HepG2 (cell line): ENCODE measurements around the gene MAST1. TPM values are rescaled to one million over a fixed set of nuclear protein-coding genes. Genes with fewer than 3 reads are reported as not detected.

Experiments
- ARID3A ChIP-seq: IDR thresholded peaks from 2 replicates; pipeline ENCODE4 v1.6.1; 2012; ENCODE audit warnings: low read depth, low read length, improper control_type of control experiment
- CBFB ChIP-seq: sonication (generic); formaldehyde crosslinking; IDR thresholded peaks from 2 replicates; pipeline ENCODE4 v1.4.0; 2020; ENCODE audit warnings: missing genetic modification reagents
- FOXA3 ChIP-seq: IDR thresholded peaks from 2 replicates; pipeline ENCODE4 v1.6.1; 2016; ENCODE audit warnings: missing genetic modification reagents, missing compliant biosample characterization
- GABPB1 ChIP-seq: IDR thresholded peaks from 2 replicates; pipeline ENCODE4 v1.6.1; 2016; ENCODE audit warnings: mild to moderate bottlenecking, missing genetic modification reagents, moderate library complexity, missing compliant biosample characterization
- GATAD1 ChIP-seq: IDR thresholded peaks from 2 replicates; pipeline ENCODE4 v1.6.1; 2016; ENCODE audit warnings: missing genetic modification reagents, missing compliant biosample characterization
- KLF11 ChIP-seq: IDR thresholded peaks from 2 replicates; pipeline ENCODE4 v1.6.1; 2016; ENCODE audit warnings: missing compliant biosample characterization
- MAFK ChIP-seq, 2 experiments: IDR thresholded peaks in 1 of 2; conservative IDR thresholded peaks in 1 of 2; 2 replicates each; pipeline ENCODE4 v1.6.1; 2011; ENCODE audit warnings: improper control_type of control experiment in 2 of 2, low read length in 2 of 2
- NR0B2 ChIP-seq: sonication (generic); formaldehyde crosslinking; IDR thresholded peaks from 2 replicates; pipeline ENCODE4 v1.4.0; 2020; ENCODE audit warnings: mild to moderate bottlenecking, missing genetic modification reagents
- PBX2 ChIP-seq: IDR thresholded peaks from 2 replicates; pipeline ENCODE4 v1.6.1; 2016; ENCODE audit warnings: control low read depth
- POLR2A ChIP-seq, 2 experiments: IDR thresholded peaks; 2 replicates each; pipeline ENCODE4 v1.6.1; 2011; ENCODE audit warnings: low read depth in 2 of 2, low read length in 2 of 2, mild to moderate bottlenecking in 1 of 2, moderate library complexity in 1 of 2; ENCODE audit not compliant: insufficient read depth in 1 of 2
- RBAK ChIP-seq: sonication (generic); formaldehyde crosslinking; IDR thresholded peaks from 2 replicates; pipeline ENCODE4 v1.5.1; 2020; ENCODE audit warnings: mild to moderate bottlenecking, missing genetic modification reagents
- SNAPC4 ChIP-seq: sonication (generic); formaldehyde crosslinking; IDR thresholded peaks from 2 replicates; pipeline ENCODE4 v1.4.0; 2020; ENCODE audit warnings: mild to moderate bottlenecking, missing genetic modification reagents
- TERF1 ChIP-seq: sonication (generic); formaldehyde crosslinking; IDR thresholded peaks from 2 replicates; pipeline ENCODE4 v1.8.0; 2022; ENCODE audit warnings: mild to moderate bottlenecking, missing genetic modification reagents, moderate library complexity
- TP53 ChIP-seq: sonication (generic); formaldehyde crosslinking; conservative IDR thresholded peaks from 2 replicates; pipeline ENCODE4 v1.4.0; 2020; ENCODE audit warnings: missing genetic modification reagents
- ZBTB34 ChIP-seq: sonication (generic); formaldehyde crosslinking; IDR thresholded peaks from 2 replicates; pipeline ENCODE4 v1.8.0; 2022; ENCODE audit warnings: mild to moderate bottlenecking, missing genetic modification reagents
- ZC3H4 ChIP-seq: sonication (generic); formaldehyde crosslinking; IDR thresholded peaks from 2 replicates; pipeline ENCODE4 v1.4.0; 2020; ENCODE audit warnings: missing genetic modification reagents, borderline replicate concordance
- ZNF264 ChIP-seq: sonication (generic); formaldehyde crosslinking; IDR thresholded peaks from 2 replicates; pipeline ENCODE4 v1.4.0; 2020; ENCODE audit warnings: missing genetic modification reagents
- ZNF546 ChIP-seq: sonication (generic); formaldehyde crosslinking; conservative IDR thresholded peaks from 2 replicates; pipeline ENCODE4 v1.8.1; 2023; ENCODE audit warnings: mild to moderate bottlenecking, missing genetic modification reagents
- ZSCAN29 ChIP-seq: sonication (generic); formaldehyde crosslinking; conservative IDR thresholded peaks from 2 replicates; pipeline ENCODE4 v1.4.0; 2020; ENCODE audit warnings: mild to moderate bottlenecking, missing genetic modification reagents
- polyA plus RNA-seq, 8 experiments: library from polyadenylated mRNA; depleted of rRNA in 3 of 8; stranded (reverse) in 7 of 8; unstranded in 1 of 8; fragments of >200 nt; fragmentation: Illumina TruSeq in 4 of 8; extraction: Trizol in 4 of 8; gene quantifications; 2 replicates each; pipeline versions ENCODE4 v1.2.1 to v1.2.3, GENCODE V29; 2011 to 2016; ENCODE audit warnings: low read depth in 4 of 8, missing spikeins in 1 of 8, mixed read lengths in 1 of 8; ENCODE audit not compliant: insufficient read depth in 1 of 8
- total RNA-seq, 5 experiments: library from RNA; depleted of rRNA; stranded (reverse); fragments of >200 nt; fragmentation: Illumina TruSeq; extraction: Trizol; gene quantifications; 2 replicates each; pipeline ENCODE4 v1.2.3, GENCODE V29; 2016; ENCODE audit warnings: low read depth in 1 of 5

The MAST1 gene
- total and polyA plus RNA-seq, 2 of the 13 experiments (the other 11 are each of a cell fraction or from before 2014, with no cell fraction given), result 0.73 to 4.7 TPM

GRCh38 chr19:12801466-12802266 lies 36.6 kb upstream of the MAST1 start, which contains the start of the genes PRDX2 and THSD8 (continued):
- TF ChIP-seq ZNF264 (CRISPR knock-in tag) (no peak), ZSCAN29 (CRISPR knock-in tag) (peak; percentile 86), CBFB (CRISPR knock-in tag) (peak; percentile 88), POLR2A (IDR thresholded peaks at IDR 0.05; ENCODE audit: insufficient read depth in 1 of 2, low read depth in 2 of 2, low read length in 2 of 2) (peak; percentile 98 to 100), TP53 (CRISPR knock-in tag) (no peak), GABPB1 (CRISPR knock-in tag) (peak; percentile 84), NR0B2 (no peak; the same call in 1 of the 2 replicates), MAFK (conservative IDR thresholded peaks at IDR 0.05 in 1 of 2, IDR thresholded peaks at IDR 0.05 in 1 of 2; ENCODE audit: low read length in 2 of 2) (no peak), FOXA3 (CRISPR knock-in tag) (peak; percentile 52), ZNF546 (CRISPR knock-in tag) (no peak; the same call in 1 of the 2 replicates), GATAD1 (CRISPR knock-in tag) (peak; percentile 72), TERF1 (CRISPR knock-in tag) (no peak), SNAPC4 (CRISPR knock-in tag) (no peak; the same call in 1 of the 2 replicates), ARID3A (no peak), ZBTB34 (CRISPR knock-in tag) (no peak), KLF11 (CRISPR knock-in tag) (no peak), ZC3H4 (CRISPR knock-in tag) (no peak), RBAK (CRISPR knock-in tag) (no peak), PBX2 (CRISPR knock-in tag) (no peak)
